SJSA1 (cell line): ENCODE results near the gene NR0B2. TPM values are rescaled to one million over a fixed set of nuclear protein-coding genes. Genes with fewer than 3 reads are reported as not detected.

Experiments used
- DNase-seq, 2 experiments: peaks; one replicate each; pipeline ENCODE4 v3.0.0-alpha.2; 2015 to 2020; ENCODE audit warnings: low spot score in 2 of 2, low read depth in 1 of 2
- H3K27ac ChIP-seq: fragments of 250-450 bp; sonication (Bioruptor Pico); 2 replicates; pipeline ENCODE4 v1.5.1; 2020; ENCODE audit warnings: mild to moderate bottlenecking, moderate library complexity
- H3K27me3 ChIP-seq: fragments of 250-450 bp; sonication (Bioruptor Pico); replicated peaks from 2 replicates; pipeline ENCODE4 v1.5.1; 2020; ENCODE audit warnings: mild to moderate bottlenecking, moderate library complexity
- H3K36me3 ChIP-seq: fragments of 250-450 bp; sonication (Bioruptor Pico); 2 replicates; pipeline ENCODE4 v1.5.1; 2020; ENCODE audit warnings: mild to moderate bottlenecking
- H3K4me1 ChIP-seq: fragments of 250-450 bp; sonication (Bioruptor Pico); replicated peaks from 2 replicates; pipeline ENCODE4 v1.6.1; 2021; ENCODE audit warnings: mild to moderate bottlenecking
- H3K4me3 ChIP-seq: fragments of 250-450 bp; sonication (Bioruptor Pico); 2 replicates; pipeline ENCODE4 v1.5.1; 2020; ENCODE audit warnings: mild to moderate bottlenecking
- H3K9me3 ChIP-seq: fragments of 250-450 bp; sonication (Bioruptor Pico); replicated peaks from 2 replicates; pipeline ENCODE4 v1.5.1; 2020; ENCODE audit warnings: mild to moderate bottlenecking
- total RNA-seq: library from RNA; depleted of rRNA; stranded (reverse); fragments of >200 nt; shearing (Covaris generic); gene quantifications from 2 replicates; pipeline ENCODE4 v1.2.3, GENCODE V29; 2014; rRNA removed

Gene NR0B2
- total RNA-seq: not detected in 2 replicates

GRCh38 chr1:26913754-26914619, at the start of gene NR0B2:
TSS of gene NR0B2 (minus strand) at chr1:26913975. CDS start at chr1:26913940, 35 bp downstream.
- no peak within 1 kb of the TSS for H3K27ac ChIP-seq
- no peaks in the 10 kb centered on the region for H3K36me3 ChIP-seq
- no peak within 1 kb of the TSS for H3K4me3 ChIP-seq
- DNase-seq: no peak
- no peaks in the 10 kb centered on the region for H3K4me1 ChIP-seq
- no peaks in the 10 kb centered on the region for H3K27me3 ChIP-seq
- H3K9me3 ChIP-seq: no peaks in the 10 kb centered on the region

GRCh38 chr1:26961826-26962225, 48.1 kb upstream of the NR0B2 start:
- peaks cover 23% of the 10 kb centered on the region for H3K4me1 ChIP-seq
- peak in 1 of 2 experiments; percentile 60 for DNase-seq
- no peak overlapping the region for H3K27ac ChIP-seq
- H3K27me3 ChIP-seq: peaks cover 18% of the 10 kb centered on the region
- H3K36me3 ChIP-seq: no peaks in the 10 kb centered on the region
- no peak overlapping the region for H3K4me3 ChIP-seq
- no peaks in the 10 kb centered on the region for H3K9me3 ChIP-seq

GRCh38 chr1:26960625-26960966, 46.8 kb upstream of the NR0B2 start:
- no peak for DNase-seq
- peaks cover 18% of the 10 kb centered on the region for H3K27me3 ChIP-seq
- H3K4me3 ChIP-seq: no peak overlapping the region
- peaks cover 23% of the 10 kb centered on the region for H3K4me1 ChIP-seq
- H3K27ac ChIP-seq: no peak overlapping the region
- H3K36me3 ChIP-seq: no peaks in the 10 kb centered on the region
- H3K9me3 ChIP-seq: no peaks in the 10 kb centered on the region

GRCh38 chr1:26959722-26960624, 46.2 kb upstream of the NR0B2 start, which contains the start of gene KDF1:
TSS of gene KDF1 (minus strand) at chr1:26960468. CDS start at chr1:26952380, 8,088 bp downstream.
- H3K27me3 ChIP-seq: peaks cover 21% of the 10 kb centered on the region
- no peak for DNase-seq
- H3K4me1 ChIP-seq: peaks cover 23% of the 10 kb centered on the region
- H3K4me3 ChIP-seq: no peak within 1 kb of the TSS
- H3K36me3 ChIP-seq: no peaks in the 10 kb centered on the region
- H3K9me3 ChIP-seq: no peaks in the 10 kb centered on the region
- no peak within 1 kb of the TSS for H3K27ac ChIP-seq

GRCh38 chr1:26959270-26959669, 45.5 kb upstream of the NR0B2 start:
- H3K27me3 ChIP-seq: peaks cover 21% of the 10 kb centered on the region
- no peak for DNase-seq
- H3K27ac ChIP-seq: no peak overlapping the region
- H3K36me3 ChIP-seq: no peaks in the 10 kb centered on the region
- peaks cover 23% of the 10 kb centered on the region for H3K4me1 ChIP-seq
- no peak overlapping the region for H3K4me3 ChIP-seq
- H3K9me3 ChIP-seq: no peaks in the 10 kb centered on the region

GRCh38 chr1:26957306-26957705, 43.5 kb upstream of the NR0B2 start:
- Histone ChIP-seq H3K27ac (no peak overlapping the region), H3K36me3 (no peaks in the 10 kb centered on the region), H3K4me3 (no peak overlapping the region), H3K4me1 (peaks cover 22% of the 10 kb centered on the region), H3K9me3 (no peaks in the 10 kb centered on the region), H3K27me3 (peaks cover 21% of the 10 kb centered on the region)
- DNase-seq: no peak

GRCh38 chr1:26956321-26956720, 42.5 kb upstream of the NR0B2 start:
- peaks cover 12% of the 10 kb centered on the region for H3K4me1 ChIP-seq
- no peaks in the 10 kb centered on the region for H3K9me3 ChIP-seq
- H3K4me3 ChIP-seq: no peak overlapping the region
- peaks cover 21% of the 10 kb centered on the region for H3K27me3 ChIP-seq
- no peak for DNase-seq
- no peaks in the 10 kb centered on the region for H3K36me3 ChIP-seq
- H3K27ac ChIP-seq: no peak overlapping the region

- Histone ChIP-seq H3K4me3 (no peak overlapping the region), H3K27ac (no peak overlapping the region), H3K36me3 (no peaks in the 10 kb centered on the region), H3K9me3 (no peaks in the 10 kb centered on the region), H3K4me1 (no peaks in the 10 kb centered on the region), H3K27me3 (peaks cover 3% of the 10 kb centered on the region; the same call in 1 of the 2 replicates)
- DNase-seq: no peak
Measured at GRCh38 chr1:26953374-26953773, 39.6 kb upstream of the NR0B2 start.

- DNase-seq: no peak
- H3K36me3 ChIP-seq: peaks cover 9% of the 10 kb centered on the region
- H3K27ac ChIP-seq: no peak overlapping the region
- H3K9me3 ChIP-seq: no peaks in the 10 kb centered on the region
- H3K27me3 ChIP-seq: peaks cover 3% of the 10 kb centered on the region; the same call in 1 of the 2 replicates
- H3K4me1 ChIP-seq: no peaks in the 10 kb centered on the region
- no peak overlapping the region for H3K4me3 ChIP-seq
Measured at GRCh38 chr1:26951821-26952497, 38.2 kb upstream of the NR0B2 start.

- peaks cover 3% of the 10 kb centered on the region; the same call in 1 of the 2 replicates for H3K27me3 ChIP-seq
- H3K27ac ChIP-seq: no peak overlapping the region
- no peak for DNase-seq
- H3K4me1 ChIP-seq: no peaks in the 10 kb centered on the region
- H3K9me3 ChIP-seq: no peaks in the 10 kb centered on the region
- H3K4me3 ChIP-seq: no peak overlapping the region
- peaks cover 16% of the 10 kb centered on the region for H3K36me3 ChIP-seq
Measured at GRCh38 chr1:26951216-26951615, 37.4 kb upstream of the NR0B2 start.

GRCh38 chr1:26950602-26951001, 36.8 kb upstream of the NR0B2 start:
- H3K9me3 ChIP-seq: no peaks in the 10 kb centered on the region
- H3K36me3 ChIP-seq: peaks cover 22% of the 10 kb centered on the region
- H3K27ac ChIP-seq: no peak overlapping the region
- H3K4me1 ChIP-seq: no peaks in the 10 kb centered on the region
- no peak for DNase-seq
- H3K4me3 ChIP-seq: no peak overlapping the region
- peaks cover 3% of the 10 kb centered on the region; the same call in 1 of the 2 replicates for H3K27me3 ChIP-seq

GRCh38 chr1:26949926-26950319, 36.1 kb upstream of the NR0B2 start:
- H3K4me1 ChIP-seq: no peaks in the 10 kb centered on the region
- no peak overlapping the region for H3K4me3 ChIP-seq
- no peak overlapping the region for H3K27ac ChIP-seq
- DNase-seq: no peak
- H3K9me3 ChIP-seq: no peaks in the 10 kb centered on the region
- H3K27me3 ChIP-seq: no peaks in the 10 kb centered on the region; the same call in 1 of the 2 replicates
- H3K36me3 ChIP-seq: peaks cover 29% of the 10 kb centered on the region

GRCh38 chr1:26949266-26949925, 35.6 kb upstream of the NR0B2 start:
- no peak overlapping the region for H3K27ac ChIP-seq
- DNase-seq: no peak
- H3K9me3 ChIP-seq: no peaks in the 10 kb centered on the region
- no peak overlapping the region for H3K4me3 ChIP-seq
- peaks cover 35% of the 10 kb centered on the region for H3K36me3 ChIP-seq
- H3K4me1 ChIP-seq: no peaks in the 10 kb centered on the region
- no peaks in the 10 kb centered on the region for H3K27me3 ChIP-seq
